Body of pancreas (tissue), 4 donors: ENCODE data around the gene WBP11.

Experiments used
- CTCF ChIP-seq, 7 experiments: fragments of 450-650 bp in 4 of 7; fragments of 200-600 bp in 3 of 7; sonication (generic) in 3 of 7; IDR thresholded peaks; one replicate each; pipeline ENCODE4 v1.5.1; 2016 to 2019; ENCODE audit warnings: antibody characterized with exemption in 7 of 7
- POLR2A ChIP-seq, 3 donors: fragments of 450-650 bp; IDR thresholded peaks; one replicate each; pipeline ENCODE4 v1.6.1; 2016; ENCODE audit warnings: antibody characterized with exemption in 3 of 3, mild to moderate bottlenecking in 2 of 3

GRCh38 chr12:14765398-14765797, 37.9 kb downstream of the WBP11 start:
- TF ChIP-seq CTCF (IDR thresholded peaks at IDR 0.05): no peak
- no peak for TF ChIP-seq POLR2A (IDR thresholded peaks at IDR 0.05)
